Measurements from ENCODE around the gene MEGF10.
A peak's percentile ranks its signal among the peaks of the same experiment; 100 is the strongest.

Gene MEGF10

DNA sequence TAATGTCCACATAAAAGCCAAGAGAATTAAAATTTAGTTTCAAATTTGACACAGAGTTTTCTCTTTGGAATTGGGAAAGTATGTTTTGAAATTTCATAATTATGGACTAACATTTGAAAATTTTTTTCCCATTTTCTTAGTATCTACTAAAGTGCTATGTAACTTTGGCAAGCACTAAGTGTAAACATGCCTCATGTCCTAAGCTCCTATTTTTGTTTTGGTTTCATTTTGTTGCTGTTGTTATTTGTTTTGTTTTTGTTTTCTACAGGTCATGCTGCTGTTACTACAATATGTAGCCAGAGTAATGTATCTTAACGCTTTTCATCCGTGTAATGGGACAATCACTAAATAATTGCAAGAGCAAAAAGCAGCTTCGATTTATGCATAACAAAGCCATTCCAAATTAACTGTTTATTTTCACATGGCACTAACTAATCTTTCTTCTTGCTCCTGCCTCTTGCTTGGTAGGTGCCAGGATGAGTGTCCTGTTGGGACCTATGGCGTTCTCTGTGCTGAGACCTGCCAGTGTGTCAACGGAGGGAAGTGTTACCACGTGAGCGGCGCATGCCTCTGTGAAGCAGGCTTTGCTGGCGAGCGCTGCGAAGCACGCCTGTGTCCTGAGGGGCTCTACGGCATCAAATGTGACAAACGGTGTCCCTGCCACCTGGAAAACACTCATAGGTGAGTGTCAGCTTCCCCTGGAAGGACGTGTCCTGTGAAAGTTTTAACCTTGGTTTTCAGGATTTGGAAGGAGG is 119.5 kb downstream of the MEGF10 start:
- in situ Hi-C loops (cut with MboI; ENCODE audit: low sequenced_read_pairs, unreplicated experiment), result no loop called here
- TF ChIP-seq, protein P1, sequence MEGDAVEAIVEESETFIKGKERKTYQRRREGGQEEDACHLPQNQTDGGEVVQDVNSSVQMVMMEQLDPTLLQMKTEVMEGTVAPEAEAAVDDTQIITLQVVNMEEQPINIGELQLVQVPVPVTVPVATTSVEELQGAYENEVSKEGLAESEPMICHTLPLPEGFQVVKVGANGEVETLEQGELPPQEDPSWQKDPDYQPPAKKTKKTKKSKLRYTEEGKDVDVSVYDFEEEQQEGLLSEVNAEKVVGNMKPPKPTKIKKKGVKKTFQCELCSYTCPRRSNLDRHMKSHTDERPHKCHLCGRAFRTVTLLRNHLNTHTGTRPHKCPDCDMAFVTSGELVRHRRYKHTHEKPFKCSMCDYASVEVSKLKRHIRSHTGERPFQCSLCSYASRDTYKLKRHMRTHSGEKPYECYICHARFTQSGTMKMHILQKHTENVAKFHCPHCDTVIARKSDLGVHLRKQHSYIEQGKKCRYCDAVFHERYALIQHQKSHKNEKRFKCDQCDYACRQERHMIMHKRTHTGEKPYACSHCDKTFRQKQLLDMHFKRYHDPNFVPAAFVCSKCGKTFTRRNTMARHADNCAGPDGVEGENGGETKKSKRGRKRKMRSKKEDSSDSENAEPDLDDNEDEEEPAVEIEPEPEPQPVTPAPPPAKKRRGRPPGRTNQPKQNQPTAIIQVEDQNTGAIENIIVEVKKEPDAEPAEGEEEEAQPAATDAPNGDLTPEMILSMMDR (IDR thresholded peaks at IDR 0.05; ENCODE audit: borderline replicate concordance, control extremely low read depth, extremely low read depth, insufficient read depth, missing control alignments), result no peak
- DNase-seq (ENCODE audit: low spot score), result no peak

DNA sequence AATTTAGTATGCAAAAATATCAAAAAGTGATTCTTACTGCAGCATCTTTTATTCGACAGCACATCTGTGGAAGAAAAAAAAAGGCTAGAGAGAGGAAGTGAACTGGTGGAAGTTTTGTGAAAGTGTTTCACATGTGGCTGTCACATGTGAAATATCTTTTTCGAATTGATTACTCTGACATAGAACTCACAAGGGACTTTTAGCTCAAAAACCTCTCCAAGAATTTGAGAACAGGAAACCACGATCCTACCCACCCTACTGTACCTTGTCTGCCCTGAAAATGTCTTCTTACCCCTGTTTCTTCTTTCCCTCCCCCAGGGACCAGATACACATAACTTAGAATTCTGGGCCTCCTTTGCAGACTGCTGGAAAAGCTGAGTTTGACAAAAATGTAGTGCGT is 120.4 kb downstream of the MEGF10 start:
- TF ChIP-seq, protein P1 (IDR thresholded peaks at IDR 0.05; ENCODE audit: borderline replicate concordance, control extremely low read depth, extremely low read depth, insufficient read depth, missing control alignments), result no peak
- peak; percentile 57 for DNase-seq (ENCODE audit: low spot score)
- in situ Hi-C loops (cut with MboI; ENCODE audit: low sequenced_read_pairs, unreplicated experiment), result no loop called here

DNA sequence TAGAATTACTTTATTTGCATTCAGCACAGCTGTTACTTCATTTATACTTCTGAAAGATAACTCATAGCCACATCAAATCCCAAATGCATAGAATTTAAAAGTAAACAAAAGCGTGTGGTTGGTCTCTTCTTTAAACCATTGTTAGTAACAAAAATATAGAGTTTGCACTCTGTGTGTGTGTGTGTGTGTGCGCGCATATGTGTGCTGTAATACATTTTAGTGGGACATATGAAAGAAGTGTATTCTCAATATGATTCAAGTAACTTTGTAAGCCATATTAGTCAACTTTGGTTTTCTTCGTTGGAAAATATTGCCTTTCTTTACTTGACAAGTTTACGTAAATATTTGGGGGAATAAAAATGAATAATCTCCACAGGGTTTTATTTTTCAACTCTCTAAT is 120.8 kb downstream of the MEGF10 start:
- TF ChIP-seq, protein P1 (IDR thresholded peaks at IDR 0.05; ENCODE audit: borderline replicate concordance, control extremely low read depth, extremely low read depth, insufficient read depth, missing control alignments), result no peak
- in situ Hi-C loops (cut with MboI; ENCODE audit: low sequenced_read_pairs, unreplicated experiment), result no loop called here
- DNase-seq (ENCODE audit: low spot score), result no peak

DNA sequence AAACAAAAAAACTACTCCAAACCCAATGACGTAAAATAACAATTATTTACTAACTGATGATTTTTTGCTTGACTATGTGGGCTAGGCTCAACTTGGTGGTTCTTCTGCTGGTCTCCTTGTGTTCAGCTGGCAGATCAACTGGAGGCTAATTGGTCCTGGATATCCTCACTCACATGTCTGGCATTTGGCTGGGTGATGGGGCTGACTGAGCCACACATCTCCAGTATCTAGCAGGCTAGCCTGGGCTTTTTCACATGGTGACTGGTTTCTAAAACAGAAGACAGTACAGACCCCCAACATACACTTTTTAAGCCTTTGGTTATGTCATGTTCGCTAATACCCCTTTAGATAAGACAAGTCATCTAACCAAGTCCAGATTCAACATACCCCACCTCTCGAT is 122.1 kb downstream of the MEGF10 start:
- in situ Hi-C loops (cut with MboI; ENCODE audit: low sequenced_read_pairs, unreplicated experiment), result no loop called here
- TF ChIP-seq, protein P1 (IDR thresholded peaks at IDR 0.05; ENCODE audit: borderline replicate concordance, control extremely low read depth, extremely low read depth, insufficient read depth, missing control alignments), result no peak
- no peak for DNase-seq (ENCODE audit: low spot score)

DNA sequence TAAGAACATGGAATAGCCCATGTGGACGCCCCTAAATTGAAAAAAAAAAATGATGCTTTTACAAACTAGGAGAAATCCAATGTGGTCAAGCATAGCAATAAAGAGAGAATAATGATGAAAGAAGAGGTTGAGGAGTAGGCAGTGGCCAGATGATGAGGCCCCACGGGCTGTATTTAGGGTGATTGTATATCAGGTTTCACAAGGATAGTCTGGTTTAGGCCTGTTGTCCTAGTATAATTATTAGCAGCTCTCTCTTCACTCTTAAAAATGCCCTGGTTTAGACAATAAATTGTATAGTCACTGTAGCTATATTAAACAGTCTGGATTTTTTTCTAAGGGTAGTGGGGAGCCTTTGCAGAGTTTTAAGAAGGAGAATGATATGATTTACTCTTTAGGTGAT is 124.4 kb downstream of the MEGF10 start:
- no peak for DNase-seq (ENCODE audit: low spot score)
- TF ChIP-seq, protein P1 (IDR thresholded peaks at IDR 0.05; ENCODE audit: borderline replicate concordance, control extremely low read depth, extremely low read depth, insufficient read depth, missing control alignments), result no peak
- in situ Hi-C loops (cut with MboI; ENCODE audit: low sequenced_read_pairs, unreplicated experiment), result no loop called here

DNA sequence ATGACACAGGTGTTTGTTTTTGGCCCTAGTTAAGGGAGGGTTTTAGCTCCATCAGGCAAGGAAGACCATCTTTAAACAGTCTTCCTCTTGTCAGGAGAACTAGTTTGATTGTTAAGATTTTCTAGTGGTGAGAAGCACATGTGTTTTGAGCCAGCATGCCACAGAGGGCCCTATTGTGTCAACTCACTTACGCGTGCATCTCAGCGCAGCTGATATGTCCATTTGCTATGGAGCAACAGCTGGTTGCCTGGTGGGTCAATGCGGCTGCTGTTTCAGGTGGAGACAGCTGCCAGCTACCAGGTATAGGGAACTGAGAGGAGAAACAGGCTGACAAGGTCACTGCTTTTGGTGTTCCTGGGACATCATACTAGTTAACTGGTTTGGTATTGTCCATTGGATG is 126.3 kb downstream of the MEGF10 start:
- TF ChIP-seq, protein P1 (IDR thresholded peaks at IDR 0.05; ENCODE audit: borderline replicate concordance, control extremely low read depth, extremely low read depth, insufficient read depth, missing control alignments), result no peak
- in situ Hi-C loops (cut with MboI; ENCODE audit: low sequenced_read_pairs, unreplicated experiment), result no loop called here
- no peak for DNase-seq (ENCODE audit: low spot score)
